Fibroblast of villous mesenchyme (primary cell): Measurements from ENCODE around the gene FAM98B. TPM values are rescaled to one million over a fixed set of nuclear protein-coding genes. Genes with fewer than 3 reads are reported as not detected.

Experiments
- DNase-seq: peaks from one replicate; pipeline ENCODE4 v3.0.0-alpha.2; 2010; ENCODE audit warnings: low read depth
- H3K4me3 ChIP-seq: 2 replicates; pipeline ENCODE4 v1.5.1; 2011; ENCODE audit warnings: low read depth, mild to moderate bottlenecking, low read length
- CTCF ChIP-seq: IDR thresholded peaks from 2 replicates; pipeline ENCODE4 v1.5.1; 2012; ENCODE audit warnings: low read depth, mild to moderate bottlenecking, low read length; ENCODE audit not compliant: insufficient read depth
- total RNA-seq: library from RNA; depleted of rRNA; stranded (reverse); fragments of >200 nt; gene quantifications from 2 replicates; pipeline ENCODE4 v1.2.3, GENCODE V29; 2012

The FAM98B gene
- total RNA-seq, 1 donor, result 11.2 TPM

- no peak for TF ChIP-seq CTCF
- no peak overlapping the region for H3K4me3 ChIP-seq
- no peak for DNase-seq
Observed at GRCh38 chr15:38459480-38459879, 5.6 kb downstream of the FAM98B start.

GRCh38 chr15:38460543-38460942, 6.6 kb downstream of the FAM98B start:
- no peak for TF ChIP-seq CTCF
- no peak for DNase-seq
- no peak overlapping the region for H3K4me3 ChIP-seq

GRCh38 chr15:38461066-38461833, 7.3 kb downstream of the FAM98B start:
- DNase-seq, result peak; percentile 12
- no peak overlapping the region for H3K4me3 ChIP-seq
- no peak for TF ChIP-seq CTCF

- TF ChIP-seq CTCF, result no peak
- no peak overlapping the region for H3K4me3 ChIP-seq
- DNase-seq, result no peak
Observed at GRCh38 chr15:38463893-38464292, 10.0 kb downstream of the FAM98B start.

- TF ChIP-seq CTCF, result no peak
- no peak overlapping the region for H3K4me3 ChIP-seq
- no peak for DNase-seq
Observed at GRCh38 chr15:38464675-38465074, 10.7 kb downstream of the FAM98B start.

GRCh38 chr15:38470816-38471215, 16.9 kb downstream of the FAM98B start:
- no peak for DNase-seq
- H3K4me3 ChIP-seq, result no peak overlapping the region
- no peak for TF ChIP-seq CTCF

- DNase-seq, result peak; percentile 16
- no peak overlapping the region for H3K4me3 ChIP-seq
- no peak for TF ChIP-seq CTCF
Observed at GRCh38 chr15:38471974-38472373, 18.0 kb downstream of the FAM98B start.
